GM12878 (cell line): ENCODE measurements around the gene INSIG2. TPM values are rescaled to one million over a fixed set of nuclear protein-coding genes. Genes with fewer than 3 reads are reported as not detected.
A peak's percentile ranks its signal among the peaks of the same experiment; 100 is the strongest.

Experiments used
- ATAC-seq: fragments of 200-7000 bp; cut with Tn5 transposase; 3 replicates; pipeline ENCODE4 v1.9.1; 2020; ENCODE audit warnings: mild to moderate bottlenecking, moderate library complexity
- BruUV-seq: library from RNA; stranded (reverse); fragments of 400-500 nt; replicated peaks from 2 replicates; lab custom pipeline; 2021; lab: Mats Ljungman, UMichigan
- CTCF ChIA-PET: fragments of 300-600 bp; sonication (Branson Sonifier 250); formaldehyde crosslinking; extraction: SDS; loops from one replicate; lab custom pipeline; 2021; ENCODE audit warnings: inconsistent platforms; lab: Yijun Ruan, JAX
- POLR2A ChIA-PET: fragments of 350-600 bp; formaldehyde crosslinking; extraction: SDS; loops from one replicate; lab custom pipeline; 2021; ENCODE audit warnings: inconsistent platforms; lab: Charles Lee
- RAD21 ChIA-PET: fragments of 300-600 bp; sonication (Branson Sonifier 250); formaldehyde crosslinking; loops from one replicate; lab custom pipeline; 2023; ENCODE audit warnings: antibody characterized with exemption; ENCODE audit not compliant: unreplicated experiment; lab: Charles Lee
- SMC1A ChIA-PET: fragments of 300-600 bp; sonication (Branson Sonifier 250); formaldehyde crosslinking; loops from one replicate; lab custom pipeline; 2023; ENCODE audit not compliant: unreplicated experiment, uncharacterized antibody; lab: Charles Lee
- DNase-seq: peaks from one replicate; pipeline ENCODE4 v3.0.0-alpha.2; 2011; ENCODE audit warnings: low read depth, low spot score
- FAIRE-seq: peaks from 3 replicates; lab custom pipeline; 2011; peaks lifted over from hg19 to GRCh38; lab: Jason Lieb, UNC
- H2AFZ ChIP-seq: 2 replicates; pipeline ENCODE4 v1.6.0; 2011; ENCODE audit warnings: low read depth, low read length, control low read depth; ENCODE audit not compliant: control insufficient read depth
- H3K27ac ChIP-seq: 2 replicates; pipeline ENCODE4 v1.5.1; 2011; ENCODE audit warnings: control low read depth; ENCODE audit not compliant: control insufficient read depth, insufficient read depth
- H3K27me3 ChIP-seq, 2 experiments: replicated peaks in 1 of 2; 2 replicates each; pipeline versions ENCODE4 v1.6.0 to v1.6.1; 2011; ENCODE audit warnings: low read length in 1 of 2; ENCODE audit not compliant: control insufficient read depth in 2 of 2, insufficient read depth in 2 of 2
- H3K36me3 ChIP-seq, 2 experiments: 2 replicates each; pipeline ENCODE4 v1.5.1; 2011; ENCODE audit warnings: low read length in 1 of 2; ENCODE audit not compliant: control insufficient read depth in 2 of 2, insufficient read depth in 2 of 2
- H3K4me1 ChIP-seq: 2 replicates; pipeline ENCODE4 v1.6.1; 2011; ENCODE audit warnings: mild to moderate bottlenecking, low read length, moderate library complexity, mixed read lengths; ENCODE audit not compliant: control insufficient read depth, insufficient read depth
- H3K4me2 ChIP-seq: 2 replicates; pipeline ENCODE4 v1.6.0; 2011; ENCODE audit warnings: control low read depth; ENCODE audit not compliant: control insufficient read depth, insufficient read depth
- H3K4me3 ChIP-seq: fragments of 200-600 bp; sonication (generic); 2 replicates; pipeline ENCODE4 v1.5.1; 2016
- H3K79me2 ChIP-seq: 2 replicates; pipeline ENCODE4 v1.6.0; 2011; ENCODE audit warnings: low read length; ENCODE audit not compliant: control insufficient read depth, insufficient read depth
- H3K9ac ChIP-seq: 2 replicates; pipeline ENCODE4 v1.8.0; 2011; ENCODE audit warnings: low read length, control low read depth, mixed read lengths; ENCODE audit not compliant: control insufficient read depth, insufficient read depth
- H3K9me3 ChIP-seq: replicated peaks from 3 replicates; pipeline ENCODE4 v1.5.1; 2011; ENCODE audit warnings: mild to moderate bottlenecking, low read length; ENCODE audit not compliant: control insufficient read depth, insufficient read depth
- H4K20me1 ChIP-seq: 2 replicates; pipeline ENCODE4 v1.6.0; 2011; ENCODE audit not compliant: control insufficient read depth, insufficient read depth
- ATF7 ChIP-seq: fragments of 450-650 bp; IDR thresholded peaks from 2 replicates; pipeline ENCODE4 v1.6.1; 2016; ENCODE audit warnings: low read depth, mild to moderate bottlenecking
- EP300 ChIP-seq, 2 experiments: fragments of 150-350 bp in 1 of 2; IDR thresholded peaks; 2 replicates each; pipeline ENCODE4 v1.6.1; 2011 to 2012; ENCODE audit warnings: low read depth in 2 of 2, low read length in 2 of 2, borderline replicate concordance in 1 of 2, improper control_type of control experiment in 1 of 2, inconsistent platforms in 1 of 2; ENCODE audit not compliant: control insufficient read depth in 1 of 2
- FOXM1 ChIP-seq: IDR thresholded peaks from 2 replicates; pipeline ENCODE4 v1.6.1; 2012; ENCODE audit warnings: low read depth, mild to moderate bottlenecking, inconsistent platforms, low read length, moderate library complexity
- IKZF1 ChIP-seq: fragments of 450-650 bp; conservative IDR thresholded peaks from 2 replicates; pipeline ENCODE4 v1.6.1; 2017; ENCODE audit warnings: antibody characterized with exemption, mild to moderate bottlenecking
- IKZF2 ChIP-seq, 2 experiments: fragments of 450-650 bp; IDR thresholded peaks; 2 replicates each; pipeline ENCODE4 v1.6.1; 2017; ENCODE audit warnings: mild to moderate bottlenecking in 2 of 2, moderate library complexity in 2 of 2
- RELB ChIP-seq: fragments of 450-650 bp; IDR thresholded peaks from 2 replicates; pipeline ENCODE4 v1.6.1; 2017; ENCODE audit warnings: low read depth, mild to moderate bottlenecking, moderate library complexity
- SMC3 ChIP-seq: IDR thresholded peaks from 2 replicates; pipeline ENCODE4 v1.6.1; 2011; ENCODE audit warnings: low read length, improper control_type of control experiment, borderline replicate concordance
- SPI1 ChIP-seq: IDR thresholded peaks from 2 replicates; pipeline ENCODE4 v1.6.1; 2011; ENCODE audit warnings: low read depth, mild to moderate bottlenecking, low read length, moderate library complexity, borderline replicate concordance; ENCODE audit not compliant: insufficient read depth
- WGBS: methylation state at CpG from one replicate; pipeline ENCODE4 v1.1.6; 2016; ENCODE audit warnings: low lambda C conversion rate; ENCODE audit not compliant: insufficient replicate concordance, insufficient coverage; ENCODE audit errors: missing lambda C conversion rate; 5-methylcytosine and 5-hydroxymethylcytosine counted together
- in situ Hi-C: fragments of 300-500 bp; cut with MboI; formaldehyde crosslinking; loops from 9 replicates; pipeline ENCODE4 v1.14.3; 2018; ENCODE audit warnings: mixed read lengths
- intact Hi-C: fragments of 100-400 bp; cut with micrococcal nuclease; formaldehyde crosslinking; loops from one replicate; pipeline ENCODE4 v1.14.2; 2022; ENCODE audit not compliant: unreplicated experiment
- polyA plus RNA-seq, 11 experiments: library from polyadenylated mRNA; depleted of rRNA in 4 of 11; unstranded in 6 of 11; stranded (reverse) in 5 of 11; fragments of >200 nt; fragmentation: Nextera tagmentation in 4 of 11; fragmentation: Illumina TruSeq in 1 of 11; extraction: Ambion mirVana in 4 of 11; extraction: Trizol in 1 of 11; gene quantifications; 1 replicate in 1 of 11; 2 replicates in 10 of 11; pipeline versions ENCODE4 v1.2.1 to v1.2.3, GENCODE V29; 2011 to 2016; ENCODE audit warnings: inconsistent platforms in 2 of 11, missing spikeins in 2 of 11, low read depth in 1 of 11
- total RNA-seq, 4 experiments: library from RNA; depleted of rRNA in 3 of 4; stranded (reverse); fragments of >200 nt in 3 of 4; fragmentation: Illumina TruSeq in 1 of 4; extraction: Trizol in 1 of 4; gene quantifications; 2 replicates each; pipeline versions ENCODE4 v1.2.1 to v1.2.3, GENCODE V29; 2013 to 2021

The INSIG2 gene
- total and polyA plus RNA-seq, 10 of the 15 experiments (the other 5 are each of a cell fraction or from before 2014, with no cell fraction given): 4.9 to 92.7 (median 12.0) TPM

- intact Hi-C loops: loop anchor here (1.0 kb wide), 1 partner anchor 34 kb away; the partner anchor contains the start of gene INSIG2
- no peaks in the 10 kb centered on the region for H3K4me1 ChIP-seq
- no peaks in the 10 kb centered on the region for H3K36me3 ChIP-seq
- ChIA-PET SMC1A (interaction anchor here (0.7 to 2.3 kb wide), 10 partner anchors 8 to 120 kb away, joined by 3 to 18 read pairs (median 4); partner anchors contain the start of gene INSIG2), POLR2A (interaction anchor here (0.7 kb wide), 1 partner anchor 11 kb away, joined by 3 read pairs; no protein-coding TSS in a partner anchor), CTCF (interaction anchor here (0.6 to 2.8 kb wide), 7 partner anchors 18 to 119 kb away, joined by 3 to 9 read pairs (median 4); no protein-coding TSS in a partner anchor), RAD21 (interaction anchor here (0.6 to 2.7 kb wide), 5 partner anchors 17 to 70 kb away, joined by 3 to 11 read pairs (median 4); partner anchors contain the start of gene INSIG2)
- ATAC-seq: peak; percentile 94
- no peak overlapping the region for H2AFZ ChIP-seq
- no peak overlapping the region for H3K4me3 ChIP-seq
- no peaks in the 10 kb centered on the region for H4K20me1 ChIP-seq
- H3K27ac ChIP-seq: no peak overlapping the region
- TF ChIP-seq RELB (peak; percentile 53), EP300 (IDR thresholded peaks at IDR 0.05; ENCODE audit: borderline replicate concordance in 1 of 2, control insufficient read depth in 1 of 2, low read depth in 2 of 2, low read length in 2 of 2) (0 out of 4 replicates have a peak, but pooled peaks of 1 of the 2 experiments have one; percentile 32), FOXM1 (no peak), ATF7 (peak; percentile 46; the same call in 1 of the 2 replicates), IKZF2 (IDR thresholded peaks at IDR 0.05) (peak; percentile 43 to 73; a peak in 2 of 4 replicates), SPI1 (peak; percentile 89), IKZF1 (peak; percentile 49), SMC3 (no peak)
- H3K27me3 ChIP-seq: no peaks in the 10 kb centered on the region
- no peak overlapping the region for H3K9ac ChIP-seq
- H3K79me2 ChIP-seq: no peaks in the 10 kb centered on the region
- 50% methylated on average over 2 of the region's 2 CpGs for WGBS
- no peak overlapping the region for H3K4me2 ChIP-seq
- peak; percentile 43 for DNase-seq
- no TSS peak for BruUV-seq
- FAIRE-seq: no peak
- H3K9me3 ChIP-seq: no peaks in the 10 kb centered on the region
- in situ Hi-C loops: no loop called here
Measured at GRCh38 chr2:118122594-118123281, 34.5 kb downstream of the INSIG2 start.
